NT2/D1 (cell line): ENCODE results near the gene PTGES2.

Experiments
- DNase-seq: peaks from one replicate; pipeline ENCODE4 v3.0.0-alpha.2; 2011; ENCODE audit warnings: low read depth, low spot score
- H3K27me3 ChIP-seq: 2 replicates; pipeline ENCODE4 v1.6.0; 2011; ENCODE audit warnings: mild to moderate bottlenecking; ENCODE audit not compliant: insufficient read length, insufficient read depth
- H3K36me3 ChIP-seq: 2 replicates; pipeline ENCODE4 v1.6.1; 2011; ENCODE audit warnings: mild to moderate bottlenecking, low read length, mixed read lengths; ENCODE audit not compliant: insufficient read depth, insufficient read length
- H3K4me1 ChIP-seq: 2 replicates; pipeline ENCODE4 v1.5.1; 2011; ENCODE audit not compliant: insufficient read depth, insufficient read length
- H3K4me3 ChIP-seq: 2 replicates; pipeline ENCODE4 v1.5.1; 2011; ENCODE audit warnings: low read depth; ENCODE audit not compliant: insufficient read length
- H3K9ac ChIP-seq: 2 replicates; pipeline ENCODE4 v1.6.0; 2011; ENCODE audit warnings: low read depth; ENCODE audit not compliant: insufficient read length
- H3K9me3 ChIP-seq: 2 replicates; pipeline ENCODE4 v1.5.1; 2011; ENCODE audit warnings: mild to moderate bottlenecking, low read length; ENCODE audit not compliant: insufficient read depth
- SUZ12 ChIP-seq: IDR thresholded peaks from 2 replicates; pipeline ENCODE4 v1.6.1; 2011; ENCODE audit not compliant: insufficient read length, insufficient read depth; ENCODE audit errors: extremely low read depth
- YY1 ChIP-seq: IDR thresholded peaks from 2 replicates; pipeline ENCODE4 v1.6.1; 2011; ENCODE audit not compliant: insufficient read length, insufficient read depth
- ZNF274 ChIP-seq: IDR thresholded peaks from 2 replicates; pipeline ENCODE4 v1.6.1; 2011; ENCODE audit warnings: mild to moderate bottlenecking, low read depth, low read length

Gene PTGES2

DNA sequence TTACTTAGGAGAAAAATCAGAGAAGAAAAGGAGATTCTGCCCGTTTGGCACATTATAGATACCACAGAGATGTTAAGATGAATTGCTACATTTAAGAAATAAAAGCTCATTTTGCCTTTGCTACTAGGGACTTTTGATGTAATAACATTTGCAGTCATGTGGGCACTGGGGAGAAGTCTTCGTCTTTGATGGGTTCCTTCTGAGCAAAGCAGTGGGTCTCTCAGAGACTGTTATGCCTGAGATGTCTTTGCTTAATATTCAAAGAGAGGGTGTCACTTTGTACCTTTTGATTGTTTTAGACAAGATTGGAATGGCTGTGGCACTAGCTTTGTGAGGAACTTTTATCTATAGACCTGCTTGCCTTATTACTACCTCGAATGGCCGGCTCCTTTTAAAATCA, 34.5 kb downstream of the PTGES2 start:
- Histone ChIP-seq H3K9me3 (no peaks in the 10 kb centered on the region), H3K36me3 (peaks cover 19% of the 10 kb centered on the region), H3K4me1 (peaks cover 11% of the 10 kb centered on the region), H3K27me3 (no peaks in the 10 kb centered on the region), H3K9ac (no peak overlapping the region), H3K4me3 (no peak overlapping the region)
- DNase-seq: no peak
- TF ChIP-seq YY1: no peak
- TF ChIP-seq SUZ12: no peak
- no peak for TF ChIP-seq ZNF274

GRCh38 chr9:128092199-128092977, 35.1 kb downstream of the PTGES2 start:
- no peak overlapping the region for H3K9ac ChIP-seq
- no peaks in the 10 kb centered on the region for H3K27me3 ChIP-seq
- peaks cover 19% of the 10 kb centered on the region for H3K36me3 ChIP-seq
- TF ChIP-seq SUZ12 (no peak), ZNF274 (no peak), YY1 (no peak)
- peaks cover 8% of the 10 kb centered on the region for H3K4me1 ChIP-seq
- DNase-seq: no peak
- H3K9me3 ChIP-seq: no peaks in the 10 kb centered on the region
- H3K4me3 ChIP-seq: no peak overlapping the region

- H3K9ac ChIP-seq: no peak overlapping the region
- H3K4me1 ChIP-seq: peaks cover 8% of the 10 kb centered on the region
- TF ChIP-seq YY1 (no peak), ZNF274 (no peak), SUZ12 (no peak)
- peaks cover 21% of the 10 kb centered on the region for H3K36me3 ChIP-seq
- H3K4me3 ChIP-seq: no peak overlapping the region
- no peaks in the 10 kb centered on the region for H3K9me3 ChIP-seq
- H3K27me3 ChIP-seq: no peaks in the 10 kb centered on the region
- DNase-seq: no peak
Observed at GRCh38 chr9:128091571-128091970, 36.0 kb downstream of the PTGES2 start.

DNA sequence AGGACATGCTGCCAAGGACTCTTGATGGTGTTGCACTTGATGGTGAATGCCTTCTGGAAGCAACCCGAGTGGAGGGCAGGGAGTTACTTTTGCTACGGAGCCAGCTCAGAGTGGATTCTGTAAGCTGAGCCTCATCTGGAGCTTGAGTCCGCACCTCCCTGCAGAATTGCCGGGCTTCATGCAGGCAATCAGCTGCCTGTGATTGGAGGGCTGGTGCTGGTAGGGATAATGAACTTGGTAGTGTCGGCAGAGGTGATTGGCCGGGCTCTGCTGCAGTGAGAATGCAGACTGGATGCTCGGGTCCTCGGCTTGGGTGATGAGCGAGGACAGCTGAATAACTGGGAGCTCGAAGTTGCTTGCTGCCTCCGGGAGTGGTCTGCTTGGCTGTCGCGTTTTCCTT, 36.4 kb downstream of the PTGES2 start:
- Histone ChIP-seq H3K4me1 (peaks cover 8% of the 10 kb centered on the region), H3K4me3 (no peak overlapping the region), H3K27me3 (no peaks in the 10 kb centered on the region), H3K36me3 (peaks cover 22% of the 10 kb centered on the region), H3K9ac (no peak overlapping the region), H3K9me3 (no peaks in the 10 kb centered on the region)
- TF ChIP-seq YY1 (no peak), ZNF274 (no peak), SUZ12 (no peak)
- DNase-seq: peak; percentile 40

DNA sequence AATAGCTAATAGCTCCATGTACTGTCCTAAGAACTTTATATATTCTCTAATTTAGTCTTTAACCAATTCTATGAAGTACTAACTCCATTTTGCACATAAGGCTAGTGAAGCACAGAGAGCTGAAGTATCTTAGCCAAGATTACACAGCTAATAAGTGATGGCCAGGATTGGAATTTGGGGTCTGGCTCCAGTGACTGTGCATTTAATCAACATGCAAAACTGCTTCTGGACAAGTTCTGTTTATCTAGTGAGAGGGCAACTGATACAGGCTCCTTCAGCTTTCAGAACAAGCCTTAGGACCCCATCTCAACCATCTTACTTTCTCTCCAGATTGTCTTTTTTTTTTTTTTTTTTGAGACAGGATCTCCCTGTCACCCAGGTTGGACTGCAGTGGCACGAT, 38.2 kb downstream of the PTGES2 start:
- Histone ChIP-seq H3K9ac (no peak overlapping the region), H3K9me3 (no peaks in the 10 kb centered on the region), H3K4me1 (peaks cover 8% of the 10 kb centered on the region), H3K36me3 (peaks cover 18% of the 10 kb centered on the region), H3K4me3 (no peak overlapping the region), H3K27me3 (no peaks in the 10 kb centered on the region)
- no peak for DNase-seq
- TF ChIP-seq ZNF274 (no peak), SUZ12 (no peak), YY1 (no peak)

DNA sequence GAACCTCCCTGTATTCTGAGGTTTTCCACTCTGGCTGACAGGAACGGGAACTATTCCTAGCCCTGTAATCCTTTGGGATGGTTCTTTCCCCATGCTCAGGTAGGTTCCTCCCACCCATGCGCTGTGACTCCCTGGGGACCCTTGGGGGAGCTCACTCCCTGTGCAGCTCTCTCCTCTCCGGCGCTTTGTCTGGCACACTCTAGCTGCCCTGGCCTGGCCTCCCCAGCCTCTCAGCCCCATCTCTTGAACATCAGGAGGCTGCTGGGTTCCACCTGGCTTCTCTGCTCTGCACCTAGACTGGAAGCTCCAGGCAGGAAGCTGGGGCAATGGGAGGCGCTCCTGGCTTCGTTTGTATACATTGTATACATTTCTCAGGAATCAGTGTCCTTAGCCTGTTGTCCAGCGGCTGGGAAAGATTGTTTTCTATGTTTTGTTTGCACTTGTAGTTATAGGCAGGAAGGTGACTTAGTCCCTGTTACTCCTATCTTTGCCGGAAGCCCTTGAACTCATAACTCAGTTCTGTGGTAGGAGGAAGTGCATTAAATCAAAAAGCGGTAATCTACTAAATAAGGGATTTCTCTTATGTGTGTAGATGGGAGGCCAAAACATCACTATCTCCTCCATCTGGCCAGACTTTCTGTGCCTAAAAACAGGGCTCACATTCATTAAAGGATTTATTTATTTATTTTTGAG, 39.1 kb downstream of the PTGES2 start:
- peaks cover 7% of the 10 kb centered on the region for H3K4me1 ChIP-seq
- TF ChIP-seq ZNF274 (no peak), SUZ12 (no peak), YY1 (no peak)
- no peak overlapping the region for H3K9ac ChIP-seq
- peaks cover 15% of the 10 kb centered on the region for H3K36me3 ChIP-seq
- DNase-seq: no peak
- no peaks in the 10 kb centered on the region for H3K27me3 ChIP-seq
- H3K4me3 ChIP-seq: no peak overlapping the region
- H3K9me3 ChIP-seq: no peaks in the 10 kb centered on the region

- Histone ChIP-seq H3K9ac (no peak overlapping the region), H3K4me1 (peaks cover 5% of the 10 kb centered on the region), H3K9me3 (no peaks in the 10 kb centered on the region), H3K36me3 (peaks cover 14% of the 10 kb centered on the region), H3K4me3 (no peak overlapping the region), H3K27me3 (no peaks in the 10 kb centered on the region)
- DNase-seq: no peak
- TF ChIP-seq ZNF274 (no peak), SUZ12 (no peak), YY1 (no peak)
Observed at GRCh38 chr9:128087262-128087661, 40.3 kb downstream of the PTGES2 start.
